ENCODE measurements around the gene ANGPTL1. TPM values are rescaled to one million over a fixed set of nuclear protein-coding genes. Genes with fewer than 3 reads are reported as not detected.

ANGPTL1 gene
- total and polyA plus RNA-seq, 10 of the 15 experiments (the other 5 are each of a cell fraction or from before 2014, with no cell fraction given): not detected

DNA sequence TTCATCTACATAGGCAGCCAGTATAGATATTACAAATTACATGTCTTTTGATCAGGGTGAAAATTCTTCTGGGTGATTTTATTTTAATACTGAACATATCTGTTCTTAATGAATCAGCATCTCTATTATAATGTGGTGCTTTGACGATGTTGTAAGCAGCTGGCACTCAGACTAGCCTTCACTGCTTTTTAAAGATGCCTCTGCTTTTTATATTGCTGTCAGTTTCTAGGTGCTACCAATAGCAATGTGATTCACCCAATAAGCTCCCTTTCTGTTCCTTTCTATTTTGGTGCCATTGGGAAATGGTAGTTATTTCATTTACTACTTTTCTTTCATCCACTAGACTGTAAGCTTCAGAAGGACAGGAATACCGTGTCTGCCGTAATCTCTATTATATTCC is 11.1 kb upstream of the ANGPTL1 start:
- Histone ChIP-seq H2AFZ (ENCODE audit: control insufficient read depth, low read depth, low read length) (no peak overlapping the region), H3K36me3 (ENCODE audit: control insufficient read depth in 2 of 2, insufficient read depth in 2 of 2, low read length in 1 of 2) (no peaks in the 10 kb centered on the region), H3K4me1 (ENCODE audit: control insufficient read depth, insufficient read depth, low read length) (no peaks in the 10 kb centered on the region), H4K20me1 (ENCODE audit: control insufficient read depth, insufficient read depth) (no peaks in the 10 kb centered on the region), H3K79me2 (ENCODE audit: control insufficient read depth, insufficient read depth, low read length) (no peaks in the 10 kb centered on the region), H3K4me2 (ENCODE audit: control insufficient read depth, insufficient read depth) (no peak overlapping the region), H3K27ac (ENCODE audit: control insufficient read depth, insufficient read depth) (no peak overlapping the region), H3K27me3 (replicated peaks in 1 of 2; ENCODE audit: control insufficient read depth in 2 of 2, insufficient read depth in 2 of 2, low read length in 1 of 2) (no peaks in the 10 kb centered on the region), H3K9ac (ENCODE audit: control insufficient read depth, insufficient read depth, low read length) (no peak overlapping the region), H3K4me3 (no peak overlapping the region), H3K9me3 (replicated peaks; ENCODE audit: control insufficient read depth, insufficient read depth, low read length) (no peaks in the 10 kb centered on the region)
- in situ Hi-C loops (cut with MboI): no loop called here
- POLR2A ChIA-PET: no interaction called here
- DNase-seq (ENCODE audit: low read depth, low spot score) (no peak), ATAC-seq (no peak), FAIRE-seq (no peak)
- CTCF ChIA-PET: interaction anchor here (0.7 to 1.6 kb wide), 3 partner anchors 10 to 122 kb away, joined by 3 to 6 read pairs (median 3); no protein-coding TSS in a partner anchor
- WGBS (ENCODE audit: insufficient coverage, insufficient replicate concordance, low lambda C conversion rate, missing lambda C conversion rate): 51% methylated on average over 3 of the region's 3 CpGs
- SMC1A ChIA-PET (ENCODE audit: uncharacterized antibody, unreplicated experiment): no interaction called here
- BruUV-seq (replicated peaks): no TSS peak
- intact Hi-C loops (cut with micrococcal nuclease; ENCODE audit: unreplicated experiment): no loop called here
- TF ChIP-seq, protein P1, sequence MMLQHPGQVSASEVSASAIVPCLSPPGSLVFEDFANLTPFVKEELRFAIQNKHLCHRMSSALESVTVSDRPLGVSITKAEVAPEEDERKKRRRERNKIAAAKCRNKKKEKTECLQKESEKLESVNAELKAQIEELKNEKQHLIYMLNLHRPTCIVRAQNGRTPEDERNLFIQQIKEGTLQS (IDR thresholded peaks at IDR 0.05; ENCODE audit: borderline replicate concordance, extremely low read depth, low read depth, low read length): no peak
- TF ChIP-seq RUNX3 (IDR thresholded peaks at IDR 0.05; ENCODE audit: low read length) (no peak), SUPT20H (IDR thresholded peaks at IDR 0.05; ENCODE audit: borderline replicate concordance, control insufficient read depth, low read depth, low read length) (no peak), CHD4 (IDR thresholded peaks at IDR 0.05) (no peak), DPF2 (IDR thresholded peaks at IDR 0.05) (no peak), SP1 (IDR thresholded peaks at IDR 0.05; ENCODE audit: low read depth, low read length) (no peak)
- TF ChIP-seq, protein P2, sequence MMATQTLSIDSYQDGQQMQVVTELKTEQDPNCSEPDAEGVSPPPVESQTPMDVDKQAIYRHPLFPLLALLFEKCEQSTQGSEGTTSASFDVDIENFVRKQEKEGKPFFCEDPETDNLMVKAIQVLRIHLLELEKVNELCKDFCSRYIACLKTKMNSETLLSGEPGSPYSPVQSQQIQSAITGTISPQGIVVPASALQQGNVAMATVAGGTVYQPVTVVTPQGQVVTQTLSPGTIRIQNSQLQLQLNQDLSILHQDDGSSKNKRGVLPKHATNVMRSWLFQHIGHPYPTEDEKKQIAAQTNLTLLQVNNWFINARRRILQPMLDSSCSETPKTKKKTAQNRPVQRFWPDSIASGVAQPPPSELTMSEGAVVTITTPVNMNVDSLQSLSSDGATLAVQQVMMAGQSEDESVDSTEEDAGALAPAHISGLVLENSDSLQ (IDR thresholded peaks at IDR 0.05): no peak
- RAD21 ChIA-PET (ENCODE audit: unreplicated experiment): no interaction called here

All from GM12878 (cell line).